NCI-H1417 (cell line): Measurements from ENCODE around the gene SPPL3.
"Not testable (repeated sequence)": the region's sequence is repeated elsewhere in the genome, so short reads cannot be mapped to it uniquely, and the experiment has no call there.

Experiments
- DNase-seq, 3 experiments: peaks; one replicate each; lab custom pipeline; 2025; lab: John Stamatoyannopoulos, UW

Gene SPPL3

GRCh38 chr12:120904197-120904773, at the start of gene SPPL3:
SPPL3 (minus strand) TSS chr12:120904358; CDS start chr12:120903867, 491 bp downstream.
- DNase-seq, result peak; percentile 93 to 97 (median 95)

- DNase-seq, result no peak
These were observed 46.6 kb upstream of the SPPL3 start for GRCh38 chr12:120950807-120951206.

GRCh38 chr12:120950260-120950799, 46.2 kb upstream of the SPPL3 start:
- not testable (repeated sequence) for DNase-seq

GRCh38 chr12:120945516-120945915, 41.4 kb upstream of the SPPL3 start:
- not testable (repeated sequence) for DNase-seq

- DNase-seq, result peak; percentile 21 to 54 (median 33)
These were observed 40.6 kb upstream of the SPPL3 start for GRCh38 chr12:120944645-120945217.

- DNase-seq, result no peak
These were observed 39.3 kb upstream of the SPPL3 start for GRCh38 chr12:120943482-120943881.

GRCh38 chr12:120941846-120942405, 37.8 kb upstream of the SPPL3 start:
- DNase-seq, result no peak

GRCh38 chr12:120941412-120941811, 37.3 kb upstream of the SPPL3 start:
- DNase-seq, result no peak

GRCh38 chr12:120940799-120941198, 36.6 kb upstream of the SPPL3 start:
- no peak for DNase-seq

- DNase-seq, result no peak
These were observed 35.8 kb upstream of the SPPL3 start for GRCh38 chr12:120940006-120940405.

GRCh38 chr12:120939523-120939922, 35.4 kb upstream of the SPPL3 start:
- DNase-seq, result no peak

GRCh38 chr12:120938496-120938895, 34.3 kb upstream of the SPPL3 start:
- no peak for DNase-seq

GRCh38 chr12:120936197-120936596, 32.0 kb upstream of the SPPL3 start:
- DNase-seq, result no peak

GRCh38 chr12:120933786-120934185, 29.6 kb upstream of the SPPL3 start:
- no peak for DNase-seq

GRCh38 chr12:120932956-120933526, 28.9 kb upstream of the SPPL3 start:
- no peak for DNase-seq

- DNase-seq, result no peak
These were observed 27.9 kb upstream of the SPPL3 start for GRCh38 chr12:120932058-120932457.

- no peak for DNase-seq
These were observed 25.9 kb upstream of the SPPL3 start for GRCh38 chr12:120930032-120930431.

GRCh38 chr12:120928864-120929652, 24.9 kb upstream of the SPPL3 start:
- DNase-seq, result peak in 2 of 3 experiments; percentile 41 to 61

GRCh38 chr12:120925740-120926563, 21.8 kb upstream of the SPPL3 start:
- no peak for DNase-seq

- DNase-seq, result no peak
These were observed 18.1 kb upstream of the SPPL3 start for GRCh38 chr12:120922279-120922678.

- DNase-seq, result no peak
These were observed 17.5 kb upstream of the SPPL3 start for GRCh38 chr12:120921637-120922036.
